Calu3 (cell line): Measurements from ENCODE around the gene MX1. TPM values are rescaled to one million over a fixed set of nuclear protein-coding genes. Genes with fewer than 3 reads are reported as not detected.

Experiments used
- BruUV-seq: library from RNA; stranded (reverse); fragments of 400-500 nt; replicated peaks from 2 replicates; lab custom pipeline; 2021; lab: Mats Ljungman, UMichigan
- CTCF ChIA-PET: fragments of 300-600 bp; sonication (Branson Sonifier 250); formaldehyde crosslinking; loops from one replicate; lab custom pipeline; 2022; ENCODE audit warnings: antibody characterized with exemption; lab: Charles Lee
- DNase-seq: peaks from one replicate; pipeline ENCODE4 v3.0.0; 2022
- H3K27ac Mint-ChIP-seq: one replicate; pipeline ENCODE4 v1.8.0; 2022; ENCODE audit warnings: mixed read lengths; ENCODE audit not compliant: unreplicated experiment
- H3K27me3 Mint-ChIP-seq: one replicate; pipeline ENCODE4 v1.8.0; 2022; ENCODE audit warnings: mixed read lengths; ENCODE audit not compliant: unreplicated experiment
- H3K36me3 Mint-ChIP-seq: one replicate; pipeline ENCODE4 v1.8.0; 2022; ENCODE audit warnings: mild to moderate bottlenecking, moderate library complexity, mixed read lengths; ENCODE audit not compliant: insufficient read depth, unreplicated experiment
- H3K4me1 Mint-ChIP-seq: one replicate; pipeline ENCODE4 v1.8.0; 2022; ENCODE audit warnings: mild to moderate bottlenecking, low read depth, mixed read lengths; ENCODE audit not compliant: unreplicated experiment
- H3K4me3 Mint-ChIP-seq: one replicate; pipeline ENCODE4 v1.8.0; 2022; ENCODE audit warnings: mild to moderate bottlenecking, low read depth, moderate library complexity, mixed read lengths; ENCODE audit not compliant: unreplicated experiment
- H3K9me3 Mint-ChIP-seq: one replicate; pipeline ENCODE4 v1.8.0; 2022; ENCODE audit warnings: low read depth, mixed read lengths; ENCODE audit not compliant: unreplicated experiment
- intact Hi-C: fragments of 100-400 bp; cut with micrococcal nuclease; formaldehyde crosslinking; loops from one replicate; pipeline ENCODE4 v1.10.0; 2022; ENCODE audit not compliant: unreplicated experiment
- total RNA-seq: library from RNA; stranded (reverse); gene quantifications from 2 replicates; pipeline ENCODE4 v1.2.3, GENCODE V29; 2022
- TF ChIP-seq, protein P1 (sequence below): fragments of 200-600 bp; IDR thresholded peaks from one replicate; pipeline ENCODE4 v1.8.0; 2022; ENCODE audit warnings: antibody characterized with exemption; ENCODE audit not compliant: unreplicated experiment

The MX1 gene
- total RNA-seq, 1 experiment from 2014 or later, result 175 TPM

DNA sequence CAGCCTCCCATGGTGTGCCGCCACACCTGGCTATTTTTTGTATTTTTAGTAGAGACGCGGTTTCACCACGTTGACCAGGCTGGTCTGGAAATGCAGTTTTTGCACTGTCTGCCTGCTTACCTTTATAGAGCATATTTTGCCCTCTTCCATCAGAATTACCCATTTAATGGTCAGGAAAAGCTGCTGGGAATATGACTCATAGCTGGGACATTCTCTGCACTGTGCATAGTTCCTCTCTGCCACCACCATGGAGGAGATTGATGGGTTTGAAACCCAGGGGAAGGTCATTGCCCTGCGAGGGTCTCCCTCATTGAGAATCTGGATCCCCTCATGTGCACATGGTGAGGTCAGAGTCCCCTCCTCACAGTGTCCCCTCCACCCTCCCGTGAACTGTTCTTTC is 32.1 kb downstream of the MX1 start:
- no peak overlapping the region for H3K4me3 Mint-ChIP-seq
- CTCF ChIA-PET, result no interaction called here
- no peak overlapping the region for H3K27ac Mint-ChIP-seq
- TF ChIP-seq, protein P1, sequence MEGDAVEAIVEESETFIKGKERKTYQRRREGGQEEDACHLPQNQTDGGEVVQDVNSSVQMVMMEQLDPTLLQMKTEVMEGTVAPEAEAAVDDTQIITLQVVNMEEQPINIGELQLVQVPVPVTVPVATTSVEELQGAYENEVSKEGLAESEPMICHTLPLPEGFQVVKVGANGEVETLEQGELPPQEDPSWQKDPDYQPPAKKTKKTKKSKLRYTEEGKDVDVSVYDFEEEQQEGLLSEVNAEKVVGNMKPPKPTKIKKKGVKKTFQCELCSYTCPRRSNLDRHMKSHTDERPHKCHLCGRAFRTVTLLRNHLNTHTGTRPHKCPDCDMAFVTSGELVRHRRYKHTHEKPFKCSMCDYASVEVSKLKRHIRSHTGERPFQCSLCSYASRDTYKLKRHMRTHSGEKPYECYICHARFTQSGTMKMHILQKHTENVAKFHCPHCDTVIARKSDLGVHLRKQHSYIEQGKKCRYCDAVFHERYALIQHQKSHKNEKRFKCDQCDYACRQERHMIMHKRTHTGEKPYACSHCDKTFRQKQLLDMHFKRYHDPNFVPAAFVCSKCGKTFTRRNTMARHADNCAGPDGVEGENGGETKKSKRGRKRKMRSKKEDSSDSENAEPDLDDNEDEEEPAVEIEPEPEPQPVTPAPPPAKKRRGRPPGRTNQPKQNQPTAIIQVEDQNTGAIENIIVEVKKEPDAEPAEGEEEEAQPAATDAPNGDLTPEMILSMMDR, result no peak
- peaks cover 8% of the 10 kb centered on the region for H3K36me3 Mint-ChIP-seq
- DNase-seq, result no peak
- no TSS peak for BruUV-seq
- H3K9me3 Mint-ChIP-seq, result no peaks in the 10 kb centered on the region
- no peaks in the 10 kb centered on the region for H3K27me3 Mint-ChIP-seq
- peaks cover 13% of the 10 kb centered on the region for H3K4me1 Mint-ChIP-seq
- intact Hi-C loops, result no loop called here

DNA sequence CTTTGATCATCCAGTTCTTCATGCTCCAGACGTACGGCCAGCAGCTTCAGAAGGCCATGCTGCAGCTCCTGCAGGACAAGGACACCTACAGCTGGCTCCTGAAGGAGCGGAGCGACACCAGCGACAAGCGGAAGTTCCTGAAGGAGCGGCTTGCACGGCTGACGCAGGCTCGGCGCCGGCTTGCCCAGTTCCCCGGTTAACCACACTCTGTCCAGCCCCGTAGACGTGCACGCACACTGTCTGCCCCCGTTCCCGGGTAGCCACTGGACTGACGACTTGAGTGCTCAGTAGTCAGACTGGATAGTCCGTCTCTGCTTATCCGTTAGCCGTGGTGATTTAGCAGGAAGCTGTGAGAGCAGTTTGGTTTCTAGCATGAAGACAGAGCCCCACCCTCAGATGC is 32.5 kb downstream of the MX1 start:
- Mint-ChIP-seq H3K36me3 (peaks cover 8% of the 10 kb centered on the region), H3K27me3 (no peaks in the 10 kb centered on the region), H3K9me3 (no peaks in the 10 kb centered on the region), H3K27ac (no peak overlapping the region), H3K4me3 (no peak overlapping the region), H3K4me1 (peaks cover 13% of the 10 kb centered on the region)
- TSS peak; percentile 66 for BruUV-seq
- CTCF ChIA-PET, result interaction anchor here (2.4 kb wide), 1 partner anchor 176 kb away, joined by 17 read pairs; no protein-coding TSS in a partner anchor
- no peak for DNase-seq
- TF ChIP-seq, protein P1, result no peak
- intact Hi-C loops, result no loop called here

DNA sequence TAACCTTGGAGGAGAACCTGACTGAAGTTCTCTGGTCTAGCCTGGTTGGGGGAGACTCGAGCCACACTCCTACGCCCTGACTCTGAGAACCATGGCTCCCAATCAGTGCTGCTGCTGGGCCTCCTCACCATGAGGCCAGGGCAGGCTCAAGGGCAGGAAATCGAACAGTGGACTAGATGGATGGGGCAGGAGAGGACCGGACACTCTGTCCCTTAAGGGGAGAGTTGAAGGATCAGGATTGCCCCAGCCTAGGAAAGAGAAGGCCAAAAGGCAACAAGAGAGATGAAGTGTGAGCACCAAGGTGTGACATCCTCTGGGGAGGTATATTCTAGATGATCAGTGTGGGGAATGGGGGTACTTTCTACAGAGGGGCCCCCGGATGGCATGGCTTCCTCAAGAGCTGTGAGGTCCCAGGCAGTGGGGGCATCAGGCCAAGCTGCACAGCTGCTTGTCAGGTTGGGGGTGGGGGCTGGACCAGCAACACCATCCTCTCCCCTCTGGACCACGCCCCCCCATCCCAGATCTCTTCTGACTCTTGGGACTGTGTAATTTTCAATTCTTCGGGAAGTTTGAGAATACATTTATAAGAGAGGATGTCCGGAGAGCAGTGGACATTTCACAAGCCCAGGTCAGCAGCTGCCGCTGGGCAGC is 34.0 kb downstream of the MX1 start:
- H3K27ac Mint-ChIP-seq, result no peak overlapping the region
- H3K4me3 Mint-ChIP-seq, result no peak overlapping the region
- CTCF ChIA-PET, result interaction anchor here (2.4 kb wide), 1 partner anchor 177 kb away, joined by 17 read pairs; no protein-coding TSS in a partner anchor

DNA sequence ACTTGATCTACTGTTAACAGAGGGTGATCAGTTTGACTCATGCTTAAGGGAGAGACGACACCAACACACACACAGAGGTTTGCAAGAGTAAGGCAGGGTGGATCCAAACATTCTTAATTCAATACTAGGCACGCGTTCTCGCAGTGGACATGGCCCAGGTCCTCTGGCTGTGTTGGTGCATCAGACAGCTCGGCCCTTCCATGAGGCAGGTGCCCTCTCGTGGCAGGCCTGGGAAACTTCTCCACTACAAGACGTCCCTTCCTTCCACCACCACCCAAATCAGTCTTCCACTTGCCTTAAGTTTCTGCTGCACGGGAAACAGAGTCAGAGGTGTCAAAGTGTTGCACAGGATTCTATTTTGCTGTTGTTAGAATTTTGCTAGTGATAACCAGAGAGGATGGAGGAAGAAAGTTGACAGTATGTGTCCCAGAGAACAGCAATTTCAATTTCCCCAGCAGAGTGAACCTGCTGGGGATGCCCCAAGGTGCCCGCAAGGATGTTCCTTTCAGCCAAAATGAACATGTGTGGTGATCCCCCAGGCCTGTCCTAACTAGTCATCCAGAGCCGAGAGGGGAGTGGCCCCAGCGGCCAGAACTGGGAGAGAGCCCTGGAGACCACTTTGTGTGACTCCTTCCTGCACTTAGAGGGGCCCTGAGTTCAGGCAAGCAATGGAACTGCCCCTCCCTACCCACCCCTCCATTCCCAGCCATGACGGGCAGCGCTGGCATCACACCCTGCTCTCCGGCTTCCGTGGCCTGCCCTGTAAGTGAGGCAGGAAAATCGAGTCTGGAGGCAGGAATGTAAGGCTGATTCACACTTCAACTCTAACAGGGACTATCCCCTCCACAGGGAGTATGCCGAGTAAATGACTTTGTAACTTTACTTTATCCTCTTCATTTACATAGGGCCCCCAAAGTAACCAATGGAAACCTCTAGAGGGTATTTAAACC is 34.8 kb downstream of the MX1 start:
- Mint-ChIP-seq H3K27me3 (no peaks in the 10 kb centered on the region), H3K4me3 (no peak overlapping the region), H3K9me3 (peaks cover 5% of the 10 kb centered on the region), H3K36me3 (peaks cover 8% of the 10 kb centered on the region), H3K4me1 (peaks cover 13% of the 10 kb centered on the region), H3K27ac (no peak overlapping the region)
- DNase-seq, result peak; percentile 69
- BruUV-seq, result no TSS peak
- intact Hi-C loops, result loop anchor here (5.0 kb wide), 1 partner anchor 179 kb away; no protein-coding TSS in a partner anchor
- TF ChIP-seq, protein P1, result peak; percentile 65
- CTCF ChIA-PET, result interaction anchor here (2.4 kb wide), 1 partner anchor 178 kb away, joined by 17 read pairs; no protein-coding TSS in a partner anchor

More for the DNA sequence above, 34.0 kb downstream of the MX1 start:
- TF ChIP-seq, protein P1, result no peak
- BruUV-seq, result no TSS peak
- peaks cover 8% of the 10 kb centered on the region for H3K36me3 Mint-ChIP-seq
- intact Hi-C loops, result loop anchor here (5.0 kb wide), 1 partner anchor 178 kb away; no protein-coding TSS in a partner anchor
- DNase-seq, result no peak
- no peaks in the 10 kb centered on the region for H3K27me3 Mint-ChIP-seq
- peaks cover 13% of the 10 kb centered on the region for H3K4me1 Mint-ChIP-seq
- H3K9me3 Mint-ChIP-seq, result peaks cover 5% of the 10 kb centered on the region
